ENCODE measurements around the gene CATSPERD.

DNA sequence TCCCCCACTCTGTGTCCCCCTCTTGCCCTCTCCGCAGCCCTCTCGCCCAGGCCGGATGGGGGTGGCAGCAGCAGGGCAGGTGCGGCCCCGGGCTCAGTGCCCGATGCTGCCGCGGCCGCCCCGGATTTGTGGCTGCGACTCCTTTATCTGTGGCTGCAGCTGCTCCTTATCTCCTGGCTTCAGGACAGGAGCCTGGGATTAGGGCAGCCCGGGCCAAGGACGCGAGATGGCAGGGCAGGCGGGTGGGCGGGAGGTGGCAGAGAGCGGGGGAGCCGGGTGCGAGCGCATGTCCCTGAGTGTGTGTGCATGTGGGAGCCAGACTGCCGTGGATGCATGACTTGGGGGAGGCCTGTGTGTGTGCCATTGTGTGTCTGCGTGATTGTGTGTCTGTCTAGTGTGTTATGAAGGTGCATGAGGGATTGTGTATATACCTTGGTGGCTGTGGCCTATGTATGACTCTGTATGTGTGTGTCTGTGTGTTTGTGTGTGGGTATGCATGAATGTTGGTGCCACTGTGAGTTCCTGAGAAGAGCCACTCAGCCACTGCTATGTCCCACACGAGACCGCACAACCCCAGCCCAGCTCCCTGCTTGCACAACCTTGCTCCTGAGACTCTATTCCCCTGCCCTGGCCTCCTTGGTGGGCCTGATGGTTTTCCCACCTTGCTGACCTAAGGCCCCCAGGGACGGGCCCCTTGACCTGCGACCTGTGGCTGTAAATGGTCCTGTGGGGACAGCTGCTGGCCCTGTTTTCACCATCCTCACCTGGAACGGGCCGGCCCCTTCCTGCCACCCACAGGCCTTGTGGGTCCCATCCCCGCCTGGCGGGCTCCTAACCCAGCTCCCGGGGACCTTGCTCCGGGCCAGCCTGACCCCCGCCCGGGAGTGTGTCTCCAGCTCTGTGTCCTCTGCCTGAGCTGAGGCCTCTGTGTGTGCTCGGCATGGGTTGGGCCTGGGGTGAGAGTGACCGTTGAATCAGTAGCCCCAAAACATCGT lies 79.1 kb downstream of the CATSPERD start:
- no peak for TF ChIP-seq POLR2AphosphoS5 (IDR thresholded peaks at IDR 0.05; ENCODE audit: low read depth, low read length)
- no peak for TF ChIP-seq TAF1 (IDR thresholded peaks at IDR 0.05; ENCODE audit: borderline replicate concordance, insufficient read depth, low read length)
- TF ChIP-seq FOXP2 (optimal IDR thresholded peaks at IDR 0.05; ENCODE audit: borderline replicate concordance, extremely low read depth, extremely low read length, insufficient read depth) = no peak
- no peak for TF ChIP-seq REST (IDR thresholded peaks at IDR 0.05; ENCODE audit: insufficient read depth in 1 of 2, low read depth in 2 of 2, low read length in 2 of 2)
- no peak for TF ChIP-seq SIN3A (IDR thresholded peaks at IDR 0.05; ENCODE audit: borderline replicate concordance, insufficient read depth, low read length)
